Measurements from ENCODE around the gene CGB3.
"Not testable (repeated sequence)": the region's sequence is repeated elsewhere in the genome, so short reads cannot be mapped to it uniquely, and the experiment has no call there.

CGB3 gene

GRCh38 chr19:49038557-49039276, 14.6 kb upstream of the CGB3 start:
- DNase-seq (ENCODE audit: low read depth in 1 of 2, low spot score in 1 of 2); H3K4me3 ChIP-seq (replicated peaks; ENCODE audit: insufficient read depth, low read length); H3K27me3 ChIP-seq (ENCODE audit: insufficient read depth, poor library complexity, severe bottlenecking); H3K27ac ChIP-seq (replicated peaks): not testable (repeated sequence)

GRCh38 chr19:49038111-49038510, 14.0 kb upstream of the CGB3 start:
- not testable (repeated sequence) for H3K27ac ChIP-seq (replicated peaks); H3K27me3 ChIP-seq (ENCODE audit: insufficient read depth, poor library complexity, severe bottlenecking); DNase-seq (ENCODE audit: low read depth in 1 of 2, low spot score in 1 of 2); H3K4me3 ChIP-seq (replicated peaks; ENCODE audit: insufficient read depth, low read length)

- TF ChIP-seq SPI1 (IDR thresholded peaks at IDR 0.05; ENCODE audit: borderline replicate concordance, low read depth) (peak; percentile 16; the same call in 1 of the 2 replicates), CTCF (IDR thresholded peaks at IDR 0.05; ENCODE audit: insufficient read depth, low read length) (peak; percentile 49)
- H3K4me3 ChIP-seq (replicated peaks; ENCODE audit: insufficient read depth, low read length); H3K27ac ChIP-seq (replicated peaks); H3K27me3 ChIP-seq (ENCODE audit: insufficient read depth, poor library complexity, severe bottlenecking): not testable (repeated sequence)
- peak in 1 of 2 experiments; percentile 42 for DNase-seq (ENCODE audit: low read depth in 1 of 2, low spot score in 1 of 2)
These were observed 12.7 kb upstream of the CGB3 start, which contains the start of gene CGB1 for GRCh38 chr19:49036815-49037214. Gene CGB1 (minus strand): TSS chr19:49036895. CDS start chr19:49036711, 184 bp downstream.

GRCh38 chr19:49031642-49032301, 7.6 kb upstream of the CGB3 start, which contains the start of gene CGB2:
Gene CGB2 (plus strand): TSS chr19:49031890. CDS start chr19:49032096, 206 bp downstream.
- not testable (repeated sequence) for H3K27me3 ChIP-seq (ENCODE audit: insufficient read depth, poor library complexity, severe bottlenecking); H3K27ac ChIP-seq (replicated peaks); H3K4me3 ChIP-seq (replicated peaks; ENCODE audit: insufficient read depth, low read length)
- peak in 1 of 2 experiments; percentile 25 for DNase-seq (ENCODE audit: low read depth in 1 of 2, low spot score in 1 of 2)

- not testable (repeated sequence) for H3K27ac ChIP-seq (replicated peaks); H3K27me3 ChIP-seq (ENCODE audit: insufficient read depth, poor library complexity, severe bottlenecking); H3K4me3 ChIP-seq (replicated peaks; ENCODE audit: insufficient read depth, low read length); DNase-seq (ENCODE audit: low read depth in 1 of 2, low spot score in 1 of 2)
These were observed 6.2 kb upstream of the CGB3 start for GRCh38 chr19:49030323-49030722.

- DNase-seq (ENCODE audit: low read depth in 1 of 2, low spot score in 1 of 2); H3K4me3 ChIP-seq (replicated peaks; ENCODE audit: insufficient read depth, low read length); H3K27me3 ChIP-seq (ENCODE audit: insufficient read depth, poor library complexity, severe bottlenecking); H3K27ac ChIP-seq (replicated peaks): not testable (repeated sequence)
These were observed 5.6 kb upstream of the CGB3 start for GRCh38 chr19:49029749-49030148.

- not testable (repeated sequence) for H3K4me3 ChIP-seq (replicated peaks; ENCODE audit: insufficient read depth, low read length); H3K27me3 ChIP-seq (ENCODE audit: insufficient read depth, poor library complexity, severe bottlenecking); H3K27ac ChIP-seq (replicated peaks); DNase-seq (ENCODE audit: low read depth in 1 of 2, low spot score in 1 of 2)
These were observed 4.6 kb upstream of the CGB3 start for GRCh38 chr19:49028686-49029085.

- H3K4me3 ChIP-seq (replicated peaks; ENCODE audit: insufficient read depth, low read length); DNase-seq (ENCODE audit: low read depth in 1 of 2, low spot score in 1 of 2); H3K27me3 ChIP-seq (ENCODE audit: insufficient read depth, poor library complexity, severe bottlenecking); H3K27ac ChIP-seq (replicated peaks): not testable (repeated sequence)
These were observed 1.5 kb upstream of the CGB3 start for GRCh38 chr19:49025599-49025998.

GRCh38 chr19:49025088-49025487, 955 bp upstream of the CGB3 start:
- H3K27me3 ChIP-seq (ENCODE audit: insufficient read depth, poor library complexity, severe bottlenecking), result peaks cover 11% of the 10 kb centered on the region
- not testable (repeated sequence) for DNase-seq (ENCODE audit: low read depth in 1 of 2, low spot score in 1 of 2); H3K27ac ChIP-seq (replicated peaks); H3K4me3 ChIP-seq (replicated peaks; ENCODE audit: insufficient read depth, low read length)

GRCh38 chr19:49022116-49022515, 2.0 kb downstream of the CGB3 start:
- no peak for DNase-seq (ENCODE audit: low read depth in 1 of 2, low spot score in 1 of 2)
- Histone ChIP-seq H3K27me3 (ENCODE audit: insufficient read depth, poor library complexity, severe bottlenecking) (peaks cover 35% of the 10 kb centered on the region), H3K27ac (replicated peaks) (no peak overlapping the region), H3K4me3 (replicated peaks; ENCODE audit: insufficient read depth, low read length) (no peak overlapping the region)
- no peak for TF ChIP-seq POLR2AphosphoS5 (IDR thresholded peaks at IDR 0.05; ENCODE audit: low read depth)
- TF ChIP-seq SPI1 (IDR thresholded peaks at IDR 0.05; ENCODE audit: borderline replicate concordance, low read depth), result no peak
- no peak for TF ChIP-seq GABPA (IDR thresholded peaks at IDR 0.05; ENCODE audit: low read depth)
- no peak for TF ChIP-seq CTCF (IDR thresholded peaks at IDR 0.05; ENCODE audit: insufficient read depth, low read length)
- TF ChIP-seq REST (IDR thresholded peaks at IDR 0.05; ENCODE audit: insufficient replicate concordance, low read depth), result no peak
